ENCODE results near the gene AMER3. TPM values are rescaled to one million over a fixed set of nuclear protein-coding genes. Genes with fewer than 3 reads are reported as not detected.

Gene AMER3
- total RNA-seq, 1 donor from 2014 or later: 1.2 TPM

Other genes with a start within 250 kb of the AMER3 start
- 0.96 TPM for gene POTEI, start 246.2 kb upstream of the AMER3 start, total RNA-seq (ENCODE audit: insufficient read depth, low replicate concordance)
- not detected for gene CFC1B, start 234.3 kb upstream of the AMER3 start, total RNA-seq (ENCODE audit: insufficient read depth, low replicate concordance)
- gene CFC1, start 156.0 kb upstream of the AMER3 start, total RNA-seq (ENCODE audit: insufficient read depth, low replicate concordance): not detected
- 0.24 TPM for gene POTEJ, start 144.1 kb upstream of the AMER3 start, total RNA-seq (ENCODE audit: insufficient read depth, low replicate concordance)
- gene GPR148, start 26.5 kb upstream of the AMER3 start, total RNA-seq (ENCODE audit: insufficient read depth, low replicate concordance): 0.48 TPM
- 8.9 TPM for gene ARHGEF4, start 81.4 kb downstream of the AMER3 start, total RNA-seq (ENCODE audit: insufficient read depth, low replicate concordance)